Activated CD4-positive, alpha-beta T cell treated with anti-CD3 and anti-CD28 coated beads, Interleukin-2, amount 50 U/mL, for 48 hours (primary cell): ENCODE results near the gene AQP12A.
"Not testable (repeated sequence)": the region's sequence is repeated elsewhere in the genome, so short reads cannot be mapped to it uniquely, and the experiment has no call there.

Source experiments
- DNase-seq, 2 experiments: peaks; one replicate each; pipeline ENCODE4 v3.0.0-alpha.2; 2020

The AQP12A gene

DNA sequence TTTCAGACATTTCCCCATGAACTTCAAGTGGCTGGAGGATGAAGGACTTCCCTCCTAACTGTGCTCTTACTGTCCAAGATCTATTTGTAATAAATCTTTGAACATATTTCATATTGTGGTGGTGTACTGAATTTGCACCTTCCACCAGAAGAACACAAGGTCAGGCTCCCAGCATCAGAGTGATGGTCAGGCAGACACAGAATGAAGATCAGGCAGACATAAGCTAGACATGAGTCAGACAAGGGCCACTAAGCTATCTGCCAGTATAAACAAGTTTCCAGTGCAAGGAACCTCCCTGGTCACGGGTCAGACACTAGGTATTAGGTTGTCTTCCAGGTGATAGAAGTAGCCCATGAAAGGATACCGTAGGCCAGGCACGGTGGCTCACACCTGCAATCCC lies 29.0 kb upstream of the AQP12A start:
- DNase-seq, result no peak

GRCh38 chr2:240663546-240664190 lies 28.0 kb upstream of the AQP12A start:
- no peak for DNase-seq

DNA sequence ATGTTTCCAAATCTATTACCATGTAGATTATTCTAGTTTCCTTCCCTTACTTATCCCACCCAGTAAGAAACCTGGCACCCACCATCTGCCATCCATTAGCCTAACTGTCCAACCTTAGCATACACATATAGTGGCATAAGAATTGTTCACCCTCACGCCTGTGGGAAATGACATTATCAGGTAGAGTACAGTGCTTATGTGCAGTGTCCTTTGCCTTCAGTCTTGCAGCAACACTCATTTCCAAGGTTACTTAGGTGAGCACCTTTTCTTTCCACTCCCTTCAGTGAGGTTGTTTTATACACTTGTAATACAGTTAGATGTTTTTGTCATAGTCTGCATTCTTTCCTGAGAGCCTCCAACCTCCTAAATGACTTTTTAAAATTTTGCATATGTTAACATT lies 27.0 kb upstream of the AQP12A start:
- DNase-seq, result no peak

GRCh38 chr2:240670402-240670801 lies 21.3 kb upstream of the AQP12A start:
- DNase-seq, result no peak

DNA sequence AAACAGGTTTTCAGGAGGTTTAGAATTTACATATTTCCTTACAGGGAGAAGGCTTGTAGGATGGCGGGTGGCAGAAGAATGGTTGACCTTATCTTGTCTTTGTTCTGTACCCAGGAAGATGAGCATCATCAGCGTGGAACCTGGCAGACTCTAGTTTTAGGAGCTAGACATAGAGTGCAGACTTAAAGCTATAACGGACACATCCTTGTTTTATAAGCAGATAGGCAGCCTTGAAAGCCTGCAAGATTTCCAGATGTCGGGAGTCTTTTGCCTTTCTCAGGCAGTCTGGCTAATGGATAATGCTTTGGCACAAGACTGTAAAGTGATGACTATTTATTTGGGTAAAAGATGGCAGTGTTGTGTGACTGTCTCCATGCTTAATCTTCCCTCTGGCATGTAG lies 20.7 kb upstream of the AQP12A start:
- DNase-seq, result no peak

DNA sequence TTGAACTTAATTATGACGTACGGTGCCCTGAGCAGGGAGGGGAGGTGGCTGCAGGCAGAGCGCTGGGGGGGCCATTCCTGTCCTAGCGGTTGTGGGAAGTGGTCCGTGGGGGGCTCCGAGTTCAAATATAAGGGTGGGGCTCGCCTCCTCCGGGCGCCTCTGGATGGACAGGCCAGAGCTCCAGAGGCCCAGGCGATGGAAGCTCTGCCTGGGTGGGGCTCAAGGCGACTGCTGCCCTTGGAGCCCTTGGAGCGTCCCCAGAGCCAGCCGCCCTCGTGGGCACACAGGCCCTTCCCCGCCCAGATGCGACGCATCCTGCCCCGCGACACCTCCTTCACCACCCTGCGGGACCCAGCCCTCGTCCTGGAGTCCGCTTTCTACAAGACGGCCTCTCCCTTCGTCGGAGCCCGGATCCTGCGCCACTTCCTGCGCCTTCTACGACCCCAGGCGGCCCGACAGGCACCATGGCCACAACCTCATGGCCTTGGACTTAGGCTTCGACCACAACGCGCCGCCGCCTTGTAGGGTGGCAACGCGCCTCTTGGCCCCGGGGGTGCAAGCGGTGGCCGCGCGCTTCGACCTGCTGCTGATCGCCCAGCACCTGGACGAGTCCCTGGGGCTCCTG lies 19.5 kb upstream of the AQP12A start:
- DNase-seq, result no peak

DNA sequence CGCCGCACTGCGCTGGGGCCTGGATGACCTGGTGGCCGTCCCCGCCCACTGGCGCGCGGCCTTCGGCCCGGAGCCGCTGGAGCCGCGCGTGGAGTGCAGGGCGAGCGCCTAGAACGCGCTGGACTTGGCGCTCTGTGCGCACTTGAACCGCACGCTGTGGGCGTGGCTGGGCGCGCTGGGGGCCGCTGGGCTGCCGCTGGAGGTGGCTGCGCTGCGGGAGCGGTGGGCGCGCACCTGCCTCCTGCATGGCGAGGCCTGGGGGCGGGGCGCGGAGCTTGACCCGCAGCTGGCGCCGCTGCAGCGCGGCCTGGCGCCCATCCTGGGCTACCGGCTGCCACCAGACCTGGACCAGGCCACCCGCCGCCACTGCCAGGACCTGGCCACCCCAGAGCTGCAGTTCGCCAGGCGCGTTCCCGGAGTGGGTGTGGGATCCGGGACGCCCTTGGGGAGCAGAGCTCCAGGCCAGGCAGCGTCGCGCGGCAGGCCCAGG lies 18.9 kb upstream of the AQP12A start:
- DNase-seq, result no peak

DNA sequence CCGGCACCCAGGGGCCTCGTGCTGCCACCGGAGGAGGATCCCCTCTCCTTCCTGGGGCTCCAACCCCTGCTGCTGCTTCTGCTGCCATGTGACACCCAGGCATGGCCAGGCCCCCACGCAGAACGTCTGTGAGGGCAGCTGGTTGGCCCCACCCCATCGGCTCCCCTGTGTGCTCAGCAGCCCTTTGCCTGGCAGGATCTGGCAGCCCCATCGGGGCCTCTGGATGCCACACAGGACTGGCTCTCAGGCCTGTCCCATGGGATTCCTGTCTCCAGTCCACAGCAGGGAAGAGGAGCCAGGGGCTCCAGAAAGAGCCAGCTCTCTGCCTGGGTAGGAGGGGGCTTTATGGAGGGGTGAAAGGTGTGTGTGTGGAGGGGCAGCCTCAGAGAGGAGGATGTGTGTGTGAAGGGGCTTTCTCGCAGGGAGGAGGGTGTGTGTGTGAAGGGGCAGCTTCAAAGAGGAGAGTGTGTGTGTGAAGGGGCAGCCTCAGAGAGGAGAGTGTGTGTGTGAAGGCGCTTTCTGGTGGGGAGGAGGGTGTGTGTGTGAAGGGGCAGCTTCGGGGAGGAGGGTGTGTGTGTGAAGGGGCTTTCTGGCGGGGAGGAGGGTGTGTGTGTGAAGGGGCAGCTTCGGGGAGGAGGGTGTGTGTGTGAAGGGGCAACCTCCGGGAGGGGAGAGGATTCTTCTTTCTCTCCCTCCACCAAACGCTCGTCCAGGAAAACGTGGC lies 17.0 kb upstream of the AQP12A start:
- DNase-seq, result not testable (repeated sequence)

DNA sequence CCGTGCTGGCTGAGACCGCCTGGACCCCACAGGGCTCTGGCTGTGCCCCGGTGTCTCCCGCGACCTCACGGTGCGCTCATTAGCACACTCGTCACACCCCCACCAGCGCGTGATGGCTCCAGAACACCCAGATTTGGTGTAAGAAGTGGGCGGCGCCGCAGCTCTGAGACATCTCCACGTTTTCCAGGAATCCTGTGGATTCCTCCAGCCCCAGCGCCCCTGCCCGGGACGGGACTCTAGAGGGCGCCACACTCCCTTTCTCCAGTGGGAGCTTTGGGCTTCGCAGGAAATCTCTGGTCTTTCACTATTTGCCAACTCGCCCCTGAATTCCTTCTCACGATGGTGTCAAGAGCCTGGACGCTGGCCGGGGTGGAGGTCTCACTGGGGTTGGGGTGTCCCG lies 16.3 kb upstream of the AQP12A start:
- DNase-seq, result not testable (repeated sequence)

GRCh38 chr2:240678043-240678442 lies 13.6 kb upstream of the AQP12A start:
- DNase-seq, result not testable (repeated sequence)

GRCh38 chr2:240678909-240679308 lies 12.8 kb upstream of the AQP12A start:
- DNase-seq, result not testable (repeated sequence)

GRCh38 chr2:240680185-240680584 lies 11.5 kb upstream of the AQP12A start:
- not testable (repeated sequence) for DNase-seq

DNA sequence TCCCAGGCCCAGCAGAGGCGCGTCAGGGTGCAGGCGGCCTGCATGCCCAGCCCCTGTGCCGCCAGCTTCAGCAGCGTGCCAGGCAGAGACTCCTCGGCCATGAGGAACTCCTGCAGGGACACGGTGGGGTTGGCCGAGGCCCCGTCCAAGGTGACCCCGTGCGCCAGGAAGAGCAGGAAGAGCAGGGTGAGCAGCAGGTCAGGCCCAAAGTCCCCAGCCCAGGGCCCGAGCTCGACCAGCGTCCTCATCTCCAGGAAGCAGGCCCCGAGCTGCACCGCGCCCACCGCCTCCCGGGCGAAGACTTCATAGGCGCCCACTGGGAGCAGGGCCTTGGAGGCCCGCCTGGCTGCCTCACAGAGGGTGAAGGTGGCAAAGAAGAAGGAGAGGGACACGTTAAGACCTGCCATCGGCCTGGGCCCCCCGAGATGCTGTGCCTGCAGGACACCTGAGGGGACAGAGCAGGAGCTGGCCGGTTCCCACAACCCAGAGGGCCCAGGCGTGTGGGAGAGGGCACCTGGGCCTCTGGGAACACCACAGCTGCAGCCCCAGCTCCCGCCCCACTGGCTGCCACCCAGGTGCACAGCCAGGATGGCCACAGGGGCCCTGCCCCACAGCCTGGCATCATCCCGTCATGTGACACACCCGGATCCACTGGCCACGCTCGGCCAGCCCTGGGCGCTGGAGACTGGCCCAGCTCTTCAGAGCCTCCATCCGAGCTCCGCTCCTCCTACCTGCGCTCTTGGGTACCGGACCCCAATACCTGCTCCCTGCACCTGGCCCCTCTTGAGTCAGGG lies 9.0 kb upstream of the AQP12A start, which contains the start of gene AQP12B:
Gene AQP12B, minus strand, starts transcription at position 455 of the 794 bp plus-strand sequence. Its CDS starts 48 bp downstream, at position 407.
- not testable (repeated sequence) for DNase-seq

DNA sequence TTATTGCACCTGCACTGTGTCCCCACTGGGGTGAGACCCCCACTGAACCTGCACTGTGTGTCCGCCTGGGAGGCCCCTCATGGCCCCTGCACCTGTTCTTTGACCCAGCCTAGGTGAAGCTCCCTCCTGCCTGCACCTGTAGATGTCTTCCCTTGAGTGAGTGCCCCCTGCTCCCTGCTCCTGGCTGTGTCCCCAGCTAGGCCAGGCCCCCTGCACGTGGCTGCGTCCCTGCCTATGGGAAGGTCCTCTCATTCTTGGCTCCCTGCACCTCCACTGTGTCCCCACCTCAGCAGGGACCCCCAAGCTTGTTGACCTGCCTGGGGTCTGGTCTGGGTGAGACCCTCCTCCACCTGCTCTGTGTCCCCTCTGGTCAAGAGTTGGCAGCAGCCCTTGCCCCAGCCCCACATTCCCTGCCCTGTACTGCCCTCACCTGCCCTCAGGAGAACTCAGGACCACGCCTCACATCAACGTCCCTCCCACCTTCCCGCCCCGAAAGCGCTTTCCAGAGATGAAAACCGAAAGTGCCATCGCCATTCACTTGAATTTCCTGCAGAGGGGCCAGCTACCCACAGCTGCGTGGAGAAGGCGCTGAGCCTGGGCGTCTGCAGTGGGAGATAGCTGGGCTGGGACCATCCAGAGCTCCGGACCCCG lies 8.2 kb upstream of the AQP12A start:
- not testable (repeated sequence) for DNase-seq

- not testable (repeated sequence) for DNase-seq
Observed at GRCh38 chr2:240683980-240684728, 7.5 kb upstream of the AQP12A start.

- DNase-seq, result no peak
Observed at GRCh38 chr2:240685771-240686371, 5.8 kb upstream of the AQP12A start.

- no peak for DNase-seq
Observed at GRCh38 chr2:240686460-240686859, 5.2 kb upstream of the AQP12A start.

- DNase-seq, result no peak
Observed at GRCh38 chr2:240687045-240687740, 4.5 kb upstream of the AQP12A start.

GRCh38 chr2:240687741-240688552 lies 3.7 kb upstream of the AQP12A start:
- no peak for DNase-seq

DNA sequence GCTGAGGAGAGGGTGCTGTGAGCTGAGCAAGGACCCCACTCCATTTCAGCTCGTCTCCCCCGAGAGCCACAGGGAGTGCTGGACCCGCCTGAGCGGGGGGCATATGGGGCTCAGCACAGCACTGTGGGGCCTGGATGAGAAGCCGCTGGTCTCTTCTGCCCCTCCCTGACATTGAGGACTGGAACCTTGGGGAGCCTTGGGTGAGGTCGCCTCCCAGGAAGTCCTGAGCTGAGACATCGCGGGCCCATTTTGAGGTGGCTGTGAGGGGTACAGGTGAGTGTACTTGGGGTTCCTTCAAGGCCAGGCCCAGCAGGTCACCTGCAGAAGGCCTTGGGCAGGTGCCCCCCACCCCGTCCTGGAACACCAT lies 3.1 kb upstream of the AQP12A start:
- DNase-seq, result no peak
